CD14-positive monocyte (primary cell): ENCODE results near the gene IMMP2L. TPM values are rescaled to one million over a fixed set of nuclear protein-coding genes. Genes with fewer than 3 reads are reported as not detected.

Source experiments
- DNase-seq, 3 donors: peaks; one replicate each; pipeline ENCODE4 v3.0.0-alpha.2; 2011 to 2022
- H2AFZ ChIP-seq: 2 replicates; pipeline ENCODE4 v1.6.0; 2012; ENCODE audit warnings: mild to moderate bottlenecking, low read depth, low read length, inconsistent platforms; ENCODE audit not compliant: insufficient read depth, poor library complexity, severe bottlenecking
- H3K27ac ChIP-seq, 2 donors: 1 replicate in 1 of 2; 2 replicates in 1 of 2; pipeline ENCODE4 v1.5.1; 2012 to 2013; ENCODE audit warnings: low read length in 2 of 2, control low read depth in 1 of 2, inconsistent platforms in 1 of 2, low read depth in 1 of 2, mild to moderate bottlenecking in 1 of 2
- H3K27me3 ChIP-seq, 2 donors: one replicate each; pipeline versions ENCODE4 v1.6.0 to v1.6.1; 2011 to 2013; ENCODE audit warnings: low read length in 2 of 2; ENCODE audit not compliant: control insufficient read depth in 2 of 2, insufficient read depth in 2 of 2
- H3K36me3 ChIP-seq, 2 donors: replicated peaks in 1 of 2; 1 replicate in 1 of 2; 2 replicates in 1 of 2; pipeline versions ENCODE4 v1.5.1 to v1.6.1; 2012 to 2013; ENCODE audit warnings: low read length in 2 of 2, control low read depth in 1 of 2, inconsistent platforms in 1 of 2, mild to moderate bottlenecking in 1 of 2; ENCODE audit not compliant: insufficient read depth in 2 of 2, control insufficient read depth in 1 of 2
- H3K4me1 ChIP-seq, 2 donors: 1 replicate in 1 of 2; 2 replicates in 1 of 2; pipeline versions ENCODE4 v1.5.1 to v1.6.1; 2012 to 2013; ENCODE audit warnings: low read length in 2 of 2, control low read depth in 1 of 2, inconsistent platforms in 1 of 2, mild to moderate bottlenecking in 1 of 2, moderate library complexity in 1 of 2; ENCODE audit not compliant: insufficient read depth in 2 of 2, control insufficient read depth in 1 of 2
- H3K4me2 ChIP-seq: replicated peaks from 2 replicates; pipeline ENCODE3; 2012; ENCODE audit warnings: low read length, moderate library complexity, mild to moderate bottlenecking; ENCODE audit not compliant: poor library complexity, severe bottlenecking; ENCODE audit errors: extremely low read depth
- H3K4me3 ChIP-seq, 3 experiments: fragments of 200-600 bp in 1 of 3; sonication (generic) in 1 of 3; replicated peaks in 1 of 3; 1 replicate in 2 of 3; 2 replicates in 1 of 3; pipeline ENCODE4 v1.5.1; 2011 to 2013; ENCODE audit warnings: low read length in 3 of 3, mild to moderate bottlenecking in 3 of 3, control low read depth in 2 of 3, low read depth in 2 of 3, inconsistent platforms in 1 of 3, moderate library complexity in 1 of 3
- H3K79me2 ChIP-seq: 2 replicates; pipeline ENCODE4 v1.6.0; 2012; ENCODE audit warnings: mild to moderate bottlenecking, control low read depth, inconsistent platforms, low read length, moderate library complexity; ENCODE audit not compliant: insufficient read depth
- H3K9ac ChIP-seq: 2 replicates; pipeline ENCODE4 v1.6.0; 2017; ENCODE audit warnings: low read length, mild to moderate bottlenecking; ENCODE audit not compliant: insufficient read depth, poor library complexity, severe bottlenecking
- H3K9me3 ChIP-seq, 2 donors: replicated peaks in 1 of 2; 1 replicate in 1 of 2; 2 replicates in 1 of 2; pipeline versions ENCODE4 v1.5.1 to v1.6.1; 2012 to 2013; ENCODE audit warnings: low read length in 2 of 2, control low read depth in 1 of 2; ENCODE audit not compliant: control insufficient read depth in 1 of 2, insufficient read depth in 1 of 2
- H4K20me1 ChIP-seq: 2 replicates; pipeline ENCODE4 v1.6.0; 2012; ENCODE audit warnings: mild to moderate bottlenecking, low read length, control low read depth, moderate library complexity; ENCODE audit not compliant: insufficient read depth
- H3K27ac Mint-ChIP-seq, 7 donors: one replicate each; pipeline ENCODE4 v1.8.0; 2020; ENCODE audit warnings: mild to moderate bottlenecking in 7 of 7, mixed read lengths in 7 of 7, moderate library complexity in 6 of 7, inconsistent platforms in 2 of 7
- H3K27me3 Mint-ChIP-seq, 3 donors: one replicate each; pipeline ENCODE4 v1.8.0; 2021 to 2022; ENCODE audit warnings: low read depth in 3 of 3, mild to moderate bottlenecking in 3 of 3, mixed read lengths in 3 of 3, moderate library complexity in 3 of 3, inconsistent platforms in 1 of 3
- H3K36me3 Mint-ChIP-seq, 2 donors: one replicate each; pipeline ENCODE4 v1.8.0; 2020; ENCODE audit warnings: mixed read lengths in 2 of 2, inconsistent platforms in 1 of 2, mild to moderate bottlenecking in 1 of 2
- H3K4me1 Mint-ChIP-seq: one replicate; pipeline ENCODE4 v1.8.0; 2020; ENCODE audit warnings: mild to moderate bottlenecking, mixed read lengths
- H3K4me3 Mint-ChIP-seq, 2 donors: one replicate each; pipeline ENCODE4 v1.8.0; 2020; ENCODE audit warnings: mild to moderate bottlenecking in 2 of 2, mixed read lengths in 2 of 2, moderate library complexity in 1 of 2
- H3K9me3 Mint-ChIP-seq, 7 donors: one replicate each; pipeline ENCODE4 v1.8.0; 2020 to 2022; ENCODE audit warnings: mixed read lengths in 7 of 7, mild to moderate bottlenecking in 6 of 7, moderate library complexity in 6 of 7, inconsistent platforms in 2 of 7
- CTCF ChIP-seq: fragments of 200-600 bp; IDR thresholded peaks from one replicate; pipeline ENCODE4 v1.8.0; 2022; ENCODE audit warnings: antibody characterized with exemption, mild to moderate bottlenecking
- WGBS: methylation state at CpG from one replicate; pipeline ENCODE4 v1.1.5; 2013; ENCODE audit warnings: missing lambda C conversion rate; ENCODE audit not compliant: insufficient coverage; 5-methylcytosine and 5-hydroxymethylcytosine counted together
- intact Hi-C, 2 donors: fragments of 100-400 bp; cut with micrococcal nuclease; formaldehyde crosslinking; loops; one replicate each; pipeline versions ENCODE4 v1.15.0 to v1.15.1; 2023
- polyA plus RNA-seq, 3 donors: library from polyadenylated mRNA; depleted of rRNA in 1 of 3; unstranded in 2 of 3; stranded (reverse) in 1 of 3; fragments of 300-500 nt in 2 of 3; fragments of >200 nt in 1 of 3; fragmentation: Illumina TruSeq in 2 of 3; gene quantifications; 1 replicate in 2 of 3; 2 replicates in 1 of 3; pipeline ENCODE4 v1.2.3, GENCODE V29; 2012 to 2021

IMMP2L gene
- polyA plus RNA-seq, 3 donors = 1.9 to 6.4 (median 6.2) TPM

DNA sequence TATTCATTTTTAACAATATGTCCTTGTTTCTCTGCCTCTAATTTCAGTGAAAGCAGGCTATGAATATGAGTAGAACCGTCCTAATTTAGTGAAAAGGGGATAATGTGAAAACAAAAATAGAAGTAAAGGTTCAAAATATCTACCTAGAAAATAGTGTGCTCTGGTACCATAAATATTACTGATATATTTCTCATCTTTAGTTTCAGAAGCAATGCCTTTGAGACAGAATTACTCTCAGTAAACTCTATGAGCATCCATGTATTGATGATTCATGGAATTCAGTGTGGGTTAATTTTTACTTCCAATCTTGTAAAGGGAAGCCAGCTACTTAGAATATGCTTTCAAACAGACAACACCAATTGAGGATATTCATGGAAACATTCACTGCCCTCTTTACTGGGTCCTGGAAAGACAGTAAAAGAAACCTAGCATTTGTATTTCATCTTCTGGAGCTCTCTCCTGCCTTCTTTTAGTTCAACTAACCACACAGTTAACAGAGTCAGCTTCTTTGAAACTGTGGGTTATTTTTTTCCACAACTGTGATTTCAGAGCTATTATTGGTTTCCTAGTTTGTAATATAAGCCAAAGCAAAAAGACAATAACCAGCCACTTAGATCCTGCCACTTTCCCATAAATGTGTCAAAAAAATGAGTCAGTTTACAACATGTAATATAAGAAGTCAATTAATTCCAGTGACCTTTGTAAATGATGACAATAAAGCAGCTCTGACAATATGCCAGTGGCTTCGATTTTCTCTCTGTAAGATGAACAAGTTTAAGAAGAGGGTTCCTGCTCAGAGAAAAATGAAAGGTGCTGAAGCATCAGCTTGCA, 469.7 kb downstream of the IMMP2L start:
- H3K36me3 Mint-ChIP-seq = no peaks in the 10 kb centered on the region
- intact Hi-C loops = no loop called here
- Histone ChIP-seq H3K4me2 (no peak overlapping the region), H3K9ac (no peak overlapping the region), H3K9me3 (no peaks in the 10 kb centered on the region), H4K20me1 (no peaks in the 10 kb centered on the region), H3K36me3 (no peaks in the 10 kb centered on the region), H3K79me2 (no peaks in the 10 kb centered on the region), H3K27ac (no peak overlapping the region), H2AFZ (no peak overlapping the region), H3K4me3 (no peak overlapping the region), H3K27me3 (no peaks in the 10 kb centered on the region), H3K4me1 (no peaks in the 10 kb centered on the region)
- no peak for DNase-seq
- no peak overlapping the region for H3K27ac Mint-ChIP-seq
- H3K4me3 Mint-ChIP-seq = no peak overlapping the region
- no peaks in the 10 kb centered on the region for H3K27me3 Mint-ChIP-seq
- H3K4me1 Mint-ChIP-seq = no peaks in the 10 kb centered on the region
- H3K9me3 Mint-ChIP-seq = no peaks in the 10 kb centered on the region
- no CpG with 5 or more reads among the region's 2 CpGs for WGBS
- no peak for TF ChIP-seq CTCF

- H3K27ac Mint-ChIP-seq = no peak overlapping the region
- Histone ChIP-seq H3K79me2 (no peaks in the 10 kb centered on the region), H3K9ac (no peak overlapping the region), H3K27me3 (no peaks in the 10 kb centered on the region), H4K20me1 (no peaks in the 10 kb centered on the region), H3K4me3 (no peak overlapping the region), H3K36me3 (no peaks in the 10 kb centered on the region), H3K4me2 (no peak overlapping the region), H3K4me1 (no peaks in the 10 kb centered on the region), H3K9me3 (no peaks in the 10 kb centered on the region), H2AFZ (no peak overlapping the region), H3K27ac (no peak overlapping the region)
- H3K36me3 Mint-ChIP-seq = no peaks in the 10 kb centered on the region
- DNase-seq = no peak
- H3K27me3 Mint-ChIP-seq = no peaks in the 10 kb centered on the region
- no peak for TF ChIP-seq CTCF
- H3K4me3 Mint-ChIP-seq = no peak overlapping the region
- H3K9me3 Mint-ChIP-seq = no peaks in the 10 kb centered on the region
- no CpG with 5 or more reads among the region's 3 CpGs for WGBS
- H3K4me1 Mint-ChIP-seq = no peaks in the 10 kb centered on the region
- intact Hi-C loops = no loop called here
Measured at GRCh38 chr7:111091593-111092358, 470.5 kb downstream of the IMMP2L start.
